Fibroblast of peridontal ligament (primary cell): ENCODE measurements around the gene TXK.
A peak's percentile ranks its signal among the peaks of the same experiment; 100 is the strongest.

Experiments
- DNase-seq: peaks from one replicate; pipeline ENCODE4 v3.0.0-alpha.2; 2010; ENCODE audit errors: extremely low read depth

TXK gene

DNA sequence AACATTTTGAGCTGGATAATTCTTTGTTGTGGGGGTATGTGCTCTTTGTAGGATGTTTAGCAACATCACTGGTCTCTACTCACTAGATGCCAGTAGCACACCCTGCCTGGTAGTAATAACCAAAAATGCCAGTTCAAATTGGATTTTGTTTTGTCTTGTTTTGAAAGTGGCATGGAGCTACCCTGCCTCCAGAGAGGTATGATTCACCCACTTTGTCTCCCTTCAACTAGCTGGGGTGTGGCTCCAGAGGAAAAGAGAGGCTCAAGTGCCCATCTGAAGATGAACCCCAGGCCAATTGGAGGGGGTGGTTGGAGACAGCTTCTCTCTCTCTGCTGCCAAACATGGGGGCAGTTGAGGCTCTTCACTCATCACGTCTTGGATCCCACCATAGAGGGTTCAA is 83.0 kb downstream of the TXK start:
- DNase-seq = no peak

DNA sequence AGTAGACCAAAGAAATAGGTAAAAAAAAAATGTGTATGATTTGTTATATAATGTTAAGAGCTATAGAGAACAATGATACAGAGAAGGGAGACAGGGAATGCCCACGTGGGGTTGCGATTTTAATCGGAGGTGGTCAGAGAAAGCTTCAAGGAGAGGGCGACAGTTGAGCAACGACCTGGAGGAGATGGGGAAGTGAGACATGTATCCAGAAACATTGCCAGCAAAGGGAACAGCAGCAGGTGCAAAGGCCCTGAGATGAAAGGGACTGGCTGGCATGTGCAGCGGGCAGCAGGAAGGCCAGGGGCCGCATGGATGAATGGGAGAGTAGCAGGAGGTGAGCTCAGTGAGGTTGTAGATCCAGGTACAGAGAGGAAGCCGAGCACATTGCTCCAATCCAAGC is 84.6 kb downstream of the TXK start:
- no peak for DNase-seq

DNA sequence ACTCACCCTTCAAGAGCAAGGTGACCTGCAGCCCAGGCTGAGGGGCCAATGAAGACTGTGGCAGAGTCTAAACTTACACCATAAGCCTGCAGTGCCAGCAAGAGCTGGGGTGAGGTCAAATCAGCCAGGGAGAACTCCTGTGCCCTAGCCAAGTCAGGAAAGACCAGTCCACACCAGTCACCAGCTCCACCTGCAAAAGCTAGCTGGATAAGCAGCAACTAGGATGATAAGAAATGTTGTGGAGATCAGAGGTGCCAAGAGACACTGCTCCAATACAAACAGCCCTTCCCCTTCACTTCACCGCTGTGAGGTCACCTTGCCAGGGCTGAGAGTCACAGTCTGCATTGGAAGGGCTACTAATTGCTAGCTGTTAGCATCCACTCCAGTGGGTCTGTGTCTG is 86.2 kb downstream of the TXK start:
- no peak for DNase-seq

DNA sequence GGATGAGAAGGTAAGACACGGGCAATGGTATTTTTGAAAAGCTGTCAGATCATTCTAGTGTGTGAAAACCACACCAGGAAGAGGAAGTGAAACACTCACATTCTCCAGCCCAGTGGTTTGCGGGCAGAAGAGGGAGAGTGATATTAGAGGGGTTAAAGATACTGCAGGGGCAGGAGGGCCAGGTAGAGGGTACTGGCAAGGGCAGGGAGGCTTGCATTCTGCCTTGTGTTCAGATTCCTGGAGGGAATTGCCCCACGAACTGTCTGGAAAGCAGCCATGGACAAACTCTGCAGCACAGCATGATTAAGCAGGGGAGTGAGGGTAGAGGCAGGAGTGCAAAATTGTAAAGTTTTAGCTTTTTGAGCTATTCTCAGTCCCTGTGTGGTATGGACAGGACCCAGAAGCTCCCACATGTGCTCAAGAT is 86.6 kb downstream of the TXK start:
- no peak for DNase-seq

DNA sequence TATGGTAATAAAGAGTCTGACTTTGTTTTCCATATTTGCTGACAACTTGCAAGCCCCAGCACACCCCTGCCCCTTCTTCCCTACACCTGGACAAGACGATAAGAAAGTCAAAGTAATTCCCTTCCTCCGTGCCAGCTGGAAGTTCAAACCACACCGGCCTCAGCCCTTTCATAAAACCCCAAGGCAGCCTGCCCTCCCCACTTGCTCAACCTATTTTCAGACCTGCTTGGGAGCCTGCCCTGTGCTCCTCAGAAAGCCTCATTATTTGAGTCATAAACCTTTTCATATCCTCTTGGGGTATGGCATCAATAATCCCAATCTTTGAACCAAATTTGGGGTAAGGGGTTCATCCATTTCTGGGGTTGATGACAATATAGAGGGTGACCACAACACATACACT is 88.0 kb downstream of the TXK start:
- no peak for DNase-seq

DNA sequence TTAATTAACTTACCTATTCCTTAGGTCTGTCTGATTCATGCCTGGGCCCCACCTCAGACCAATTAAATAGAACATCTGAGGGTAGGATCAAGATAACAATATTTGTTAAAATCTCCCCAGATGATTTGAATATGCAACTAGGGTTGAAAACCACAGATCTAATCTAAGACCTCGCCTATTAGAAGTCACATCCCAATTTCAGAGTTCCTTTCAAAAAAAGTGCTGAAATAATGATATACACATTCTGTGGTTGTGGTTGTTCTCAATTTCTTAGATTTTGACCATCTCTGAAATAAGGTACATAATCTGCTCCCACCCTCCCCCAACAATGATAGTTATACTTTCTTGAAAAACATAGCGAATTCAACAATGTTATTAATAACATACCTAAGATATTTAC is 89.8 kb downstream of the TXK start:
- DNase-seq = no peak

DNA sequence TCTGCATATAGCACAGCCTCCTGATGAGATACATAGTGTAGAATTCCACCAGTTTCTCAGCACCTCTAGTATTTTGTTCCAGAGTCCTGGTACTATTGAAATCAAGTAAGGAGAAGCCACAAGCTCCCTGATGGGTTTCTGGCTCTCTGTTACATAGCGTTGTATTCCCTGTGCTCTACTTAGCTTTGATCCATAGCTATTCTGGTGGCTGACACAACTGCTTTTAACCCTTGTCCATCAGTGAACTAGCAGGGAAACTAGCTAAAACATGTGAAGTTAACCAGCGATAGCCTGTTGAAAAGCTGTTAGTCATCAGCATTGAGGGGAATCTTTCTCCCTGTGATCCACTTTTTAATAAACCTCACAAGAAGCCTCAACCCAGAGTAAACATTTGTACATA is 90.5 kb downstream of the TXK start:
- no peak for DNase-seq

DNA sequence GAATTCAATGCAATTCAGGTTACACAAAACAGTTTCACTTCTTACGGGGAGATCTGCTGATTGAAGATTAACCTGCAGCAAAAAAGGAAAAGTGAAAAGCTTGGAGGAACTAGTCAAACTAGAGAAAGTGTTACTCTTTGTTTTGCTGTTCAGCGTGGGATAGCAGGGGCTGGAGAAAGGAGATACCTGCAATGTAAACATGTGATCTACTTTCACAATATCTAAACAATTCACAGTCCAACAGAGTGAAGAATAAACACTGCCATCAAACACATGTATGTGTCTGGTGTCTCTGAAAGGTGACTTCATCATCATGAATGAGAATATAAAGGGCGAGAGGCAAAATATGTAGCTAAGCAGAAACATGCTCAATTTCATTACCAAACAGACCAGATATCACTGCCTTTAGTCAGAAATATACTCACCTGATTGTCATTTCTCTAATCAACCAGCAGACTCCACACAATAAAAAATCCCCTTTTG is 91.0 kb downstream of the TXK start:
- DNase-seq = no peak

DNA sequence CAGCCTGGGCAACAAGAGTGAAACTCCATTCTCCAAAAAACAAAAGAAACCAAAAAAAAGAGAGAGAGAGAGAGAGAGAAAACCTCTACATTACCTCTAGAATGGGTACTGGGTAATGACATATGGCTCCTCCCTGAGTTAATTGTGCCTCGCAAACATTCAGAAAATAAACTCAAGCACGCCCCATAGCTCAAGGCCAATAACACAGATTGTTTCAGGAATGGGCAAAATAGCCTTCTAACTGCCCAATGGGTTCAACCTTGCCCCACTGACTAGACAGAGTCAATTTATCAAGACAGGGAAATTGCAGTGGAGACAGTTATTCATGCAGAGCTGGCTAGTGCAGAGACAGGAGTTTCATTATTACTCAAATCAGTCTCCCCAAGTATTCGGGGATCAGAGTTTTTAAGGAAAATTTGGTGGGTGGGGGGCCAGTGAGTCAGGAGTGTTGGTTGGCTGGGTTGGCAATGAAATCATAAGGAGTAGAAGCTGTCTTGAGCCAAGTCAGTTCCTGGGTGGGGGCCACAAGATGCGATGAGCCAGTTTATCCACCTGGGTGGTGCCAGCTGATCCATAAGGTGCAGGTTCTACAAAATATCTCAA is 92.4 kb downstream of the TXK start:
- no peak for DNase-seq

DNA sequence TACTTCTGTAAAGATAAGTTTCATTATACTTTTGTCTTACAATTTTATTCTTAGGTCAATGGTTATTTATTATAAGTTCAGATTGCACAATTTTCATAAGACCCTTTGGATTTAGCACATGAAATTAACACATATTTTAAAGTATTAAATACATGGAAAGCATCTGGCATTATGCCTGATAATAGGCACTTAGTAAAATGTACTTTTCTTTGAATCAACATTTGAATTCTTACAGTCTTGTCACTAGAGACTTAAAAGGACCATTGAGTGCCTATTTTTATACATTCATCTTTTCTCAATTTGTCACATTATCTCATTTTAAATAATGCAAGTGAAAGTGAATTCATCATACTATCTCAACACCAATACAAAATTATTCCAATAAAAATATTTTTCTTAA is 94.5 kb downstream of the TXK start:
- DNase-seq = no peak

DNA sequence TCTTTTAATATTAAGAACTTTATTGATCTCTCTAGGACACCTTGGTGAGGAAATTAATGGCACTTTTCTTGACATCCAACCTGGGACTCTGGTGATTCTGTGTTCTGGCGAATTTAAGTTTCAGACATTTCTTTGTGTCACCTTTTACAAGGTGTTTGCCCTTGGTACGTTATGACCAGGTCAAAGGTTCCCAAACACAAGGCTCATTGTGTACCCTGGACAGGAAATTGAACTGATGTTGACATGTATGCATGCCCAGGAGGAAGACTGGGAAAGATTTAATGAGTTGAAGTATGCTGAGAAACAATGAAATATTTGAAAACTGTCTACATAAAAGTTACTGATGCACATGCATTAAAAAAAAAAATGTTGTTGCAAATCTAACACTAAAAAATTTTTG is 95.4 kb downstream of the TXK start:
- DNase-seq = no peak

DNA sequence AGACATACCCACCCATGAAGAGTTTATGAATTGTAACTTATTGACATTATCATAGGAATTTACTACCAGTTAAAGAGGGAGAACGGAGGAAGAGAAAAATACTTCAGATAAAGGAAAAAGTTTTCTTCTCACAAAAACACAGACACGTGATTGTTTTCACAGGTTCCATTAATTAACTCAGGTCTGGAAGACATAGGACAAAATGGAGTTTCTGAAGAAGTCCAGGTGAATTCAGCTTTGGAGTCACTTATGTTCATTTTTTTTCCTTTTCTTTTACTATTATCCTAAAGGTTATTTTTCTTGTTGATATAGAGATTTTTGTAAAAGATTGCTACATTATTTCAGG is 97.0 kb downstream of the TXK start:
- DNase-seq = no peak

DNA sequence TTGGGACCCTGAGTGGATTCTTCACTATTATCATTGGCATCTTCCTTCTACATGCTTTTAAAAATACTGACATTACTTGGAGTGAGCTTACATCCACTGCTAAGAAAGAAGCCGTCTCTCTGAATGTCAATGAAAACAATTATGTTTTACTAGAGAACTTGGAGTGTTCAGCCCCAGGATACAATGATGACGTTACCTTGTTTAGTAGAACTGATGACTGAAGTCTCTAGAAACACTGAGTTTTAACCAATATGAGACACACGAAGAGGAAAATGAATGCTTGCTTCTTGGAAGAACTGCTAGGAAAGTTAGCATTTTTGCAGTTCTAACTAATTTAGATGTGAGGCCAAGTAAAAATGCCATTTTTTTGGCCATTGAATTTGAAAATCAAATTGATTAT is 98.1 kb downstream of the TXK start:
- no peak for DNase-seq

DNA sequence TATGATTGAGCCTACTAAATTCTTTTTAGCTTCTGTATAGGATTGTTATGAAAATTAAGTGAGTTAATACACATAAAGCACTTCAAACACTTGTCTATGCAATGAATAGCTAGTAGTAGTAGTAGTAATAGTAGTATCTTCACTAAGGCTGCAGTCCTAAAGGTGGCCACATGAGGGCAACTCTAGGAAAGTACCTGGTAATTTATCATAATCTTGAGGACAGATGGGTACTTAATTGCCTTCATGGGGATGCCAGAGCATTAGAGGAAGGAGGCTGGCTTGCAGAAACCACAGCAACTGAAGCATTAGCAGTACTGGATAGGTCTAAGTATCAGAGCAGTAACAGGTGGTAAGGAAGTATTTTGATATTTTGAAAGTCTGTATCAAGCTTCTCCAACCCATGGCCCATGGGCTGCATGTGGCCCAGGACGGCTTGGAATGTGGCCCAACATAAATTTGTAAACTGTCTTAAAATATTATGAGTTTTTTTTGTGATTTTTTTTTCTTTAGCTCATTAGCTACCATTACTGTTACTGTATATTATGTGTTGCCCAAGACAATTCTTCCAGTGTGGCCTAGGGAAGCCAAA is 100.1 kb downstream of the TXK start:
- no peak for DNase-seq

DNA sequence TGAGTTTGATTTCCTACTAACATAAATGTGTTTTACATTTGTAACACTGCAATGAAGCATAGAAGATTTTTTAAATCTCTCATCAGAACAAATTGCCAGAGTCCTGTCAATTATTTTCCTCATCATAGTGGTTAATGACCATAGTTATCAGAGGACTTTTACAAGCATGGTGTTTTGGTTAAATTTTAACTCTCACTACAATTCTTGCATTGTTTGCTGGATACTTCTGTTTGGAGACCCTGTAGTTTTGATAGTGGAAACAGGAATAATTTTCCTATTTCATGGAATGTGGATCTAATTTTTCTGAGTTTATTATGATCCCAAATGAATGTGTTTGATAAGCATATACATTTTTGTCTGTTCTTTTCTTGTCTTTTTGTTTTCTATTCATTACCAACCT is 100.6 kb downstream of the TXK start:
- DNase-seq = no peak

DNA sequence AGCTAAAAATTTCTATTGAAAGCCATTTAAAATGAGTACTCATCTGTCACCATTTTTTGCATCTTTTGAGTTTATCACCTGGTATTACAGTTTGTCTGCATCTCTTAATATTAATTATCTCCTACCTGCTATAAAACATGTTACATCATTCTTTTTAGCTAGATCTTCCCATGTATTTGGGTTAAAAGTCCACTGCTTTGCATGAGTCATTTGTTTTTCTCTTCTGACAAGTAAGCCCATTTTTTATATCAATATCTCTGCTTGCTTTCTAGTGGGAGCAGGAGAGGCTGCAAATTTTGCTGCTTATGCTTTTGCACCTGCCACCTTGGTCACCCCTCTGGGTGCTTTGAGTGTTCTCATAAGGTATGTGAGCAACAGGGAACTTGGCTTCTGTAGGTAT is 101.3 kb downstream of the TXK start:
- no peak for DNase-seq

DNA sequence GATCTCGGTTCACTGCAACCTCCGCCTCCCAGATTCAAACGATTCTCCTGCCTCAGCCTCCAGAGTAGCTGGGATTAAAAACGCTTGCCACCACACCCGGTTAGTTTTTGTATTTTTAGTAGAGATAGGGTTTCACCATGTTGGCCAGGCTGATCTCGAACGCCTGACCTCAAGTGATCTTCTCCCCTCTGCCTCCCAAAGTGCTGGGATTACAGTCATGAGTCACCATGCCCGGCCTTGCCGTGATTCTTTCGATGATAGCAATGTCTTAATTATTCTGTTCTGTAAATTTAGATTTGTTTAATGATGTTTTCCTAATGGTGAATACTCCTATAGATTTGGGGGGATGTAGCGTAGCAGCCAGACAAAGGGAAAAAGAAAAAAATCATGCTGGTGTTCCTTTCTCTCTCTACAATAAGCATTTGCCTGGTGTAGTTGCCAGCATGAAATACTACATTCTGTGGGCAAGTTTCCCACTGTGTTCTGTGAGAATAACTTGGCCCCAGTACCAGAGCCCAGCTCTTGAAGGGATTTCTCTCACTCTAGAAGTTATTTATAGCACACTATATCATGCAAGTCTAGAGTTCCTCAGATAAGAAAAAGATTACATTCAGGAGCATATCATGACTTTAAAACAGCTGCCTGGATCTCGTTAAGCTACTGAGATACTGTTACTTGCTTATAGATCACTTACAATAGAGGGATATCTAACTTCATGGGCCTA is 102.1 kb downstream of the TXK start:
- peak; percentile 77 for DNase-seq

DNA sequence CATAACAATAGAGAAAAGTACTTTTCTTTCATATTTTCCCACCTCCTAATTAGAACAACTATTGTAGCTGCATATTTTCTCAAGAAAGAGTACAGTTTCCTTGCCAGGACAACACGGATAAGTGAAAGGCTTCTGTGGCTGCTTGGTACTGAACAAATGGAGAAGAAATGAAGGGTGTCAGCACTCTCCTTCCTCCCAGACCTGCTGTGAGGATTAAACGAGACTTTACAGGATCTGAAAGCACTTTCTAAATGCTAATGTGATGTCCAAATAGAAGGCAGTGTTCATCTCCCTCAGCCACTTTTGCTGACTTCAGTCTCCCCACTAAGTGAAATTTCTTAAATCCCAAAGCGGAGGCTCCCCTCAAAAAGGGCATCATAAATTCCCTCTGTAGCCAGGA is 103.6 kb downstream of the TXK start:
- no peak for DNase-seq

DNA sequence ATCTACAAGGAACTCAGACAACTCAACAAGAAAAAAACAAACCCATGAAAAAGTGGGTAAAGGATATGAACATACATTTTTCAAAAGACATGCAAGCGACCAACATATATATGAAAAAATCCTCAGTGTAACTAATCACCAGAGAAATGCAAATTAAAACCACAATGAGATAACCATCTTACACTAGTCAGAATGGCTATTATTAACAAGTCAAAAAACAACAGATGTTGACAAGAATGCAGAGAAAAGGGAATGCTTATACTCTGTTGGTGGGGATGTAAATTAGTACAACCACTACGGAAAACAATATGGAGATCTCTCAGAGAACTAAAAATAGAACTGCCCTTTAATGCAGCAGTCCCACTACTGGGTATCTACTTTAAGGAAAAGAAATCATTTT is 105.4 kb downstream of the TXK start:
- DNase-seq = no peak

DNA sequence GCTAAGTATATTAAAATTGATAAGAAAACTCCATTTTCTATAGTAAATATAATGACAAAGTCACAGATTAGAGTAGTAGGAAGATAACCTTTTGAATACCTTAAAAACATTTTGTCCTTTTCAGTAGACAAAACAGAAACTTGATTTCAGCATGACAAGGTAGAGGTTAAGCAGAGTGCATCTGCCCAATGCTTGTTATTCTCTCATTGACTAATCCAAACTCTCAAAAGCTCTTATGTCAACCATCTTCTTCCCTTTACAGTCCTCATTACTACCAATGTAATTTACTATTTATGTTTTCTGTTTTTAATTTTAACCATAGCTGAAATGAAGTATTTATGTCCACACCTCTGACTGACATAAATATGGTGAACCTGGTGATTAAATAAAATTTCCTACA is 106.4 kb downstream of the TXK start:
- DNase-seq = no peak

DNA sequence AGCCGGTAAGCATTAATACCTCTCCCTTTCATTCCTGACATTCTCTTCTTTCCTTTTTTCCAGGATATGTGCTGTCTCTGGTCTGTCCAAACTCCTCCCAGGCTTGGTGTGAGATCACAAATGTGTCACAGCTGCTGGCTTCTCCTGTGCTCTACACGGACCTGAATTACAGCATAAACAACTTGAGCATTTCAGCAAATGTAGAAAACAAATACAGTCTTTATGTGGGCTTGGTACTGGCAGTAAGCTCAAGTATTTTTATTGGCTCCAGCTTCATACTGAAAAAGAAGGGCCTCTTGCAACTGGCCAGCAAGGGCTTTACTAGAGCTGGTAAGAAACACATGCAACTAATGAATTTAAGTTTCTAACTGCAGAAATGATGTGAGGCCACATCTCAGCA is 109.0 kb downstream of the TXK start:
- peak; percentile 33 for DNase-seq

DNA sequence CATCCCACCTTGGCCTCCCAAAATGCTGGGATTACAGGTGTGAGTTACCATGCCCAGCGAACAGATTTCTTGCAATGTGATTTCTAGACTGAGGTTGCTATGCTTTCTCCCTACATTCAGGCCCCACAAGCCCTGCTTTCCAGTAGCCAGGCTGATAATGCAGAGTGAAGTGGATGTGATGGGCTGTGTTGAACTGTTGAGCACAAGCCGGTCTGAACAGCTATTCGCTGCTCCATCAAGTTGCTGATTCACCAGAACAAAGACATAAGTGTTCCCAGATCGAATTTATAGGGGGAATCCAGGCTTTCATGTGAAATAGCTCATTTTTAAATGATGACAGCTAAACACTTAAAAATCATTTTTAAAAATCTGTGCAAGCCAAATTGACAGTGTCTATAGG is 109.5 kb downstream of the TXK start:
- no peak for DNase-seq

DNA sequence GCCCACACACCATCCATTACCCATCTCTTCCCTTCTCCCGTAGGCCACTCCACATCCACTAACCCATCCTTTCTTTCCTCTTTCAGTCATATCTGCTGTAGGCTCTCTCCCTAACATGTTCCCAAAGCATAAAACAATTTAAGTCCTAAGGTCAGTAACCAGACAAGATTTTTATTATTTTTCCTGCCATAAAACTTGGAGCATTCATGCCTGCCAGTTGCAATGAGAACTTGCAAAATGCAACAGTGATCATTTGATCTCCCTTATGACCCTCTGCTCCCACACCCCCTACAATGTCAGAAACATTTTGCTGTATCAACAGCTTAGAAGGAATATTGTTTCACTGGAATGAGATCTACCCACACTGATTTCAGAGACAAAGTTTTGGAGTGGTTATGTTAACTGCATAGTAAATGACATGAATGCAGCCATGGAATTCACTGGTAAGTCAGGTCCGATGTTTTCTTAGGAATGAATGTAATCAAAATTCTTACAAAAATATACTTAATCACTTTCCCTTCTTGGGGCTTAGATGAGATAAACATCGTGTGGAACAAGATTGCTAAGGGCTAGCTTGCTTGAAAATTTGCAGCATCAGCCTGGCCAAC is 111.8 kb downstream of the TXK start:
- peak; percentile 47 for DNase-seq
